HepG2 (cell line): ENCODE data around the gene CFAP45. TPM values are rescaled to one million over a fixed set of nuclear protein-coding genes. Genes with fewer than 3 reads are reported as not detected.

Experiments used
- ATAC-seq: fragments of 200-7000 bp; cut with Tn5 transposase; 3 replicates; pipeline ENCODE4 v1.9.1; 2020; ENCODE audit warnings: mild to moderate bottlenecking, moderate library complexity
- BruUV-seq: library from RNA; stranded (reverse); fragments of 400-500 nt; replicated peaks from 2 replicates; lab custom pipeline; 2021; lab: Mats Ljungman, UMichigan
- CTCF ChIA-PET: fragments of 300-600 bp; formaldehyde crosslinking; extraction: SDS; loops from one replicate; lab custom pipeline; 2021; ENCODE audit warnings: low total read pairs, inconsistent platforms, low intra/inter-chr PET ratio; lab: Yijun Ruan, JAX
- POLR2A ChIA-PET: fragments of 350-600 bp; sonication (Branson Sonifier 250); formaldehyde crosslinking; loops from one replicate; lab custom pipeline; 2020; ENCODE audit warnings: antibody characterized with exemption, inconsistent platforms; lab: Yijun Ruan, JAX
- DNase-seq: peaks from one replicate; pipeline ENCODE4 v3.0.0-alpha.2; 2015; ENCODE audit warnings: low spot score
- FAIRE-seq: peaks from 3 replicates; lab custom pipeline; 2011; peaks lifted over from hg19 to GRCh38; lab: Jason Lieb, UNC
- H2AFZ ChIP-seq: one replicate; pipeline ENCODE4 v1.6.1; 2011; ENCODE audit warnings: low read length, inconsistent platforms
- H3K27ac ChIP-seq: fragments of 300-600 bp; 3 replicates; pipeline ENCODE4 v1.8.0; 2011; ENCODE audit warnings: mixed run types, mild to moderate bottlenecking, mixed read lengths, low read length, inconsistent platforms; ENCODE audit not compliant: insufficient read depth; ENCODE audit errors: extremely low read length
- H3K27me3 ChIP-seq, 2 experiments: fragments of 200-600 bp in 1 of 2; 2 replicates in 1 of 2; 3 replicates in 1 of 2; pipeline versions ENCODE4 v1.6.0 to v1.8.0; 2011; ENCODE audit warnings: low read length in 2 of 2, mild to moderate bottlenecking in 2 of 2, moderate library complexity in 2 of 2, inconsistent platforms in 1 of 2; ENCODE audit not compliant: insufficient read depth in 2 of 2, control insufficient read depth in 1 of 2
- H3K36me3 ChIP-seq, 2 experiments: fragments of 200-600 bp in 1 of 2; replicated peaks in 1 of 2; 2 replicates in 1 of 2; 3 replicates in 1 of 2; pipeline versions ENCODE4 v1.5.1 to v1.8.0; 2011; ENCODE audit warnings: low read length in 2 of 2, inconsistent platforms in 1 of 2; ENCODE audit not compliant: insufficient read depth in 2 of 2, control insufficient read depth in 1 of 2
- H3K4me1 ChIP-seq: 2 replicates; pipeline ENCODE4 v1.5.1; 2012; ENCODE audit warnings: low read length, inconsistent platforms; ENCODE audit not compliant: insufficient read depth
- H3K4me2 ChIP-seq: 2 replicates; pipeline ENCODE4 v1.6.0; 2011; ENCODE audit warnings: low read depth, low read length, inconsistent platforms
- H3K4me3 ChIP-seq, 3 experiments: fragments of 200-600 bp in 1 of 3; sonication (generic), shearing (Covaris generic) in 1 of 3; replicated peaks in 1 of 3; 2 replicates each; pipeline ENCODE4 v1.5.1; 2011 to 2016; ENCODE audit warnings: low read length in 3 of 3, inconsistent platforms in 2 of 3, low read depth in 2 of 3, mild to moderate bottlenecking in 2 of 3, control low read depth in 1 of 3, mixed read lengths in 1 of 3; ENCODE audit not compliant: insufficient read depth in 1 of 3
- H3K79me2 ChIP-seq: one replicate; pipeline ENCODE4 v1.6.1; 2011; ENCODE audit warnings: low read length, inconsistent platforms; ENCODE audit not compliant: insufficient read depth
- H3K9ac ChIP-seq: 2 replicates; pipeline ENCODE4 v1.6.0; 2011; ENCODE audit warnings: mild to moderate bottlenecking, low read depth, low read length, inconsistent platforms; ENCODE audit not compliant: insufficient read depth
- H3K9me3 ChIP-seq: 2 replicates; pipeline ENCODE4 v1.5.1; 2012; ENCODE audit warnings: mild to moderate bottlenecking, low read length
- H4K20me1 ChIP-seq: 2 replicates; pipeline ENCODE4 v1.6.0; 2011; ENCODE audit warnings: inconsistent platforms, mild to moderate bottlenecking, low read length, moderate library complexity; ENCODE audit not compliant: insufficient read depth
- ARHGAP35 ChIP-seq: sonication (generic); formaldehyde crosslinking; IDR thresholded peaks from 2 replicates; pipeline ENCODE4 v1.9.0; 2022; ENCODE audit warnings: mild to moderate bottlenecking, inconsistent platforms, moderate library complexity, missing genetic modification reagents, borderline replicate concordance
- ATF4 ChIP-seq, 2 experiments: fragments of 450-650 bp in 1 of 2; sonication (generic) in 1 of 2; formaldehyde crosslinking; IDR thresholded peaks; 2 replicates each; pipeline versions ENCODE4 v1.5.0 to v1.8.0; 2020 to 2022; ENCODE audit warnings: mild to moderate bottlenecking in 1 of 2, missing genetic modification reagents in 1 of 2
- CBFB ChIP-seq: sonication (generic); formaldehyde crosslinking; IDR thresholded peaks from 2 replicates; pipeline ENCODE4 v1.4.0; 2020; ENCODE audit warnings: missing genetic modification reagents
- CHD4 ChIP-seq: fragments of 200-600 bp; sonication (generic); IDR thresholded peaks from 2 replicates; pipeline ENCODE4 v1.7.0; 2017; ENCODE audit warnings: mild to moderate bottlenecking, low read length, borderline replicate concordance
- GATAD1 ChIP-seq: IDR thresholded peaks from 2 replicates; pipeline ENCODE4 v1.6.1; 2016; ENCODE audit warnings: missing genetic modification reagents, missing compliant biosample characterization
- HMGXB4 ChIP-seq, 2 experiments: sonication (generic) in 1 of 2; formaldehyde crosslinking in 1 of 2; IDR thresholded peaks; 2 replicates each; pipeline versions ENCODE4 v1.4.0 to v1.6.1; 2018 to 2020; ENCODE audit warnings: missing genetic modification reagents in 2 of 2, borderline replicate concordance in 1 of 2, low read depth in 1 of 2, mild to moderate bottlenecking in 1 of 2, missing biosample characterization in 1 of 2
- KDM5A ChIP-seq: fragments of 200-600 bp; sonication (generic); IDR thresholded peaks from 2 replicates; pipeline ENCODE4 v1.7.0; 2018; ENCODE audit warnings: antibody characterized with exemption, mild to moderate bottlenecking, low read length, borderline replicate concordance
- NBN ChIP-seq: fragments of 450-650 bp; conservative IDR thresholded peaks from 2 replicates; pipeline ENCODE4 v1.6.1; 2017
- POLR2AphosphoS5 ChIP-seq: IDR thresholded peaks from 2 replicates; pipeline ENCODE4 v1.6.1; 2012; ENCODE audit warnings: low read depth, low read length
- RCOR2 ChIP-seq: IDR thresholded peaks from 2 replicates; pipeline ENCODE4 v1.6.1; 2016; ENCODE audit warnings: missing biosample characterization, missing genetic modification reagents
- SOX6 ChIP-seq, 2 experiments: fragments of 450-650 bp in 1 of 2; sonication (generic) in 1 of 2; formaldehyde crosslinking in 1 of 2; IDR thresholded peaks; 2 replicates each; pipeline versions ENCODE4 v1.4.0 to v1.6.1; 2017 to 2020; ENCODE audit warnings: antibody characterized with exemption in 1 of 2, mild to moderate bottlenecking in 1 of 2, missing genetic modification reagents in 1 of 2
- SUZ12 ChIP-seq: fragments of 150-350 bp; IDR thresholded peaks from 2 replicates; pipeline ENCODE4 v1.6.1; 2014; ENCODE audit warnings: low read depth, low read length
- ZBTB34 ChIP-seq: sonication (generic); formaldehyde crosslinking; IDR thresholded peaks from 2 replicates; pipeline ENCODE4 v1.8.0; 2022; ENCODE audit warnings: mild to moderate bottlenecking, missing genetic modification reagents
- ZNF17 ChIP-seq: sonication (generic); formaldehyde crosslinking; IDR thresholded peaks from 2 replicates; pipeline ENCODE4 v1.5.0; 2020; ENCODE audit warnings: mild to moderate bottlenecking, missing genetic modification reagents
- ZNF441 ChIP-seq: sonication (generic); formaldehyde crosslinking; IDR thresholded peaks from 2 replicates; pipeline ENCODE4 v1.7.0; 2021; ENCODE audit warnings: missing genetic modification reagents, borderline replicate concordance
- ZNF567 ChIP-seq: sonication (generic); formaldehyde crosslinking; IDR thresholded peaks from 2 replicates; pipeline ENCODE4 v1.8.1; 2023; ENCODE audit warnings: mild to moderate bottlenecking, missing genetic modification reagents, borderline replicate concordance
- ZNF776 ChIP-seq: sonication (generic); formaldehyde crosslinking; IDR thresholded peaks from 2 replicates; pipeline ENCODE4 v1.4.0; 2020; ENCODE audit warnings: mild to moderate bottlenecking, missing genetic modification reagents
- ZNF83 ChIP-seq: sonication (generic); formaldehyde crosslinking; IDR thresholded peaks from 2 replicates; pipeline ENCODE4 v1.4.0; 2020; ENCODE audit warnings: missing genetic modification reagents, mild to moderate bottlenecking, borderline replicate concordance
- ZNF850 ChIP-seq: sonication (generic); formaldehyde crosslinking; conservative IDR thresholded peaks from 2 replicates; pipeline ENCODE4 v1.9.0; 2021; ENCODE audit warnings: mild to moderate bottlenecking, missing genetic modification reagents
- WGBS: methylation state at CpG from one replicate; pipeline ENCODE4 v1.1.6; 2017; ENCODE audit warnings: low lambda C conversion rate; 5-methylcytosine and 5-hydroxymethylcytosine counted together
- in situ Hi-C: cut with HindIII; loops from 2 replicates; pipeline ENCODE4 v1.10.0; 2017; ENCODE audit warnings: low pct_unique_long_range_greater_than_20kb; ENCODE audit not compliant: extremely low pct_ligation_motif_present
- intact Hi-C: fragments of 100-400 bp; cut with micrococcal nuclease; formaldehyde crosslinking; loops from one replicate; pipeline ENCODE4 v1.10.0; 2022; ENCODE audit not compliant: unreplicated experiment
- polyA plus RNA-seq, 8 experiments: library from polyadenylated mRNA; depleted of rRNA in 3 of 8; stranded (reverse) in 7 of 8; unstranded in 1 of 8; fragments of >200 nt; fragmentation: Illumina TruSeq in 4 of 8; extraction: Trizol in 4 of 8; gene quantifications; 2 replicates each; pipeline versions ENCODE4 v1.2.1 to v1.2.3, GENCODE V29; 2011 to 2016; ENCODE audit warnings: low read depth in 4 of 8, missing spikeins in 1 of 8, mixed read lengths in 1 of 8; ENCODE audit not compliant: insufficient read depth in 1 of 8
- total RNA-seq, 5 experiments: library from RNA; depleted of rRNA; stranded (reverse); fragments of >200 nt; fragmentation: Illumina TruSeq; extraction: Trizol; gene quantifications; 2 replicates each; pipeline ENCODE4 v1.2.3, GENCODE V29; 2016; ENCODE audit warnings: low read depth in 1 of 5

Gene CFAP45
- total and polyA plus RNA-seq, 2 of the 13 experiments (the other 11 are each of a cell fraction or from before 2014, with no cell fraction given), result not detected

GRCh38 chr1:159828176-159828575 is 71.8 kb downstream of the CFAP45 start:
- no peak for FAIRE-seq

More at GRCh38 chr1:159828176-159828575, 71.8 kb downstream of the CFAP45 start:
- no peaks in the 10 kb centered on the region for H3K79me2 ChIP-seq
- intact Hi-C loops (loop anchor here (2.0 kb wide), 1 partner anchor 29 kb away; no protein-coding TSS in a partner anchor), in situ Hi-C loops (no loop called here)
- no peaks in the 10 kb centered on the region for H3K9me3 ChIP-seq
- TF ChIP-seq ARHGAP35 (CRISPR knock-in tag) (no peak), ATF4 (CRISPR knock-in tag; IDR thresholded peaks at IDR 0.05) (no peak), CBFB (no peak), ZNF776 (no peak), ZNF567 (no peak), GATAD1 (CRISPR knock-in tag) (no peak), KDM5A (no peak), ZNF441 (CRISPR knock-in tag) (no peak), ZNF850 (CRISPR knock-in tag) (no peak), ZNF17 (no peak), ZNF83 (CRISPR knock-in tag) (no peak), ZBTB34 (CRISPR knock-in tag) (no peak), HMGXB4 (CRISPR knock-in tag; IDR thresholded peaks at IDR 0.05; ENCODE audit: borderline replicate concordance in 1 of 2, low read depth in 1 of 2) (no peak), SOX6 (IDR thresholded peaks at IDR 0.05) (no peak), SOX6 (CRISPR knock-in tag; IDR thresholded peaks at IDR 0.05) (no peak), NBN (no peak), SUZ12 (no peak), RCOR2 (no peak), POLR2AphosphoS5 (no peak), CHD4 (no peak)
- no peaks in the 10 kb centered on the region for H4K20me1 ChIP-seq
- peaks cover 1 to 12% of the 10 kb centered on the region in 2 experiments; a peak in 3 of 5 replicates for H3K27me3 ChIP-seq
- ChIA-PET CTCF (no interaction called here), POLR2A (no interaction called here)
- peaks cover 12% of the 10 kb centered on the region for H3K4me1 ChIP-seq
- WGBS, result 59% methylated on average over 3 of the region's 3 CpGs
- no peaks in the 10 kb centered on the region for H3K36me3 ChIP-seq
- H2AFZ ChIP-seq, result no peak overlapping the region
- DNase-seq, result no peak
- H3K4me3 ChIP-seq, result no peak overlapping the region
- no peak overlapping the region for H3K4me2 ChIP-seq
- BruUV-seq, result no TSS peak
- H3K9ac ChIP-seq, result no peak overlapping the region
- no peak for ATAC-seq
- H3K27ac ChIP-seq, result no peak overlapping the region
